HG03159 (cell line): ENCODE results near the gene CD300LG.
"Not testable (repeated sequence)": the region's sequence is repeated elsewhere in the genome, so short reads cannot be mapped to it uniquely, and the experiment has no call there.

Source experiments
- ATAC-seq: cut with Tn5 transposase; IDR thresholded peaks from one replicate; pipeline ENCODE4 v1.9.1; 2021; ENCODE audit warnings: mild to moderate bottlenecking, moderate library complexity; ENCODE audit not compliant: unreplicated experiment

Gene CD300LG

DNA sequence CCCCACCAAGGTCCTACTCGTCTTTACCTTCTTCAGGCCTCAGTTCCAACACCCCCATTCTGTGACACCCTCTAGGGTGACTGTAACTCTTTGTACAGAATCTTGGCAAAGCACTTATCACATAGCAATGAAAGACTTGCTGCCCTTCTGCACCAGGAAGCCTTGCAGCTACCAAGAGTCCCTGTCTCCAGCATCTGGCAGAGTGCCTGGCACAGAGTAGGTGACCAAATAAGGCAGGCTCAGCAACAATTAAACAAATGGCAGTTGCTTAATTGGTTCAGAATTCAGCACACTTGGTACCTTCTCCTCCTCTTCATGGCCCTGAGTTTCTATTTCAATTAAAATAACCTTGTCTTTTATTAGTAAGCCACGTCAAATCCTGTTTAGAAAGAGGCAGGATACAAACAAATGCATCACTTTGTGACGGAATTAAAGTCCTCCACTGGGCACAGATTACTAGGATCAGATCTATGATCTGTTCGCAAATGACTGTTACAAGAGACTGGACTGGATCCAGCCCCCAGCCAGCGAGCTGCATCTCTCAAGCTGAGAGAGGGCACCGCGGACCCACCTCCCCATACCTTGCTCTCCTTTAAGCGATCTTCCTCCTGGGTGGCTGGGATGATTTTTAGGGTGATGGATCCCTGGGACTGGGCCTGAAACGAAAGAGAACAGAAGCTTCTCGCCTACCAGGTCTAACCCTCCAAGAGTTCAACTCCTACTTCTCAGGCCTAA is 23.5 kb upstream of the CD300LG start:
- ATAC-seq: no peak

DNA sequence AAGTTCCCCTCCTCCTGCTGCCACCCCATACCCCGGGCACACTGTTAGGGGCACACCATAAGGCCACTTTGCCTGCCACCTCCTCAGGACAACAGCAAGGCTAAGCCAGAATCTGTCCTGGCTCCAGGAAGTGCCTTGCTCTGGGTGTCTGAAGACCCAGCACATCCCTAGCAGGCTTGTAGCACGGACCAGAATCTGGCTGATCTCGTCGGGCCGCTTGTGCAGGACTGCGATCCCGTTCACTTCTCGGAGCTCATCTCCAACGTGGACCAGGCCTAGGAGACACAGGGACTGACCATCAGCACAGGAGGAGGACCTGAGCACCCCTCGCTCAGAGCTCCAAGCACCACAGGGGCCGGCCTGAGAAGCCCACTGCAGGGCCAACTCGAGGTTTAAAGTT is 21.4 kb upstream of the CD300LG start:
- no peak for ATAC-seq

DNA sequence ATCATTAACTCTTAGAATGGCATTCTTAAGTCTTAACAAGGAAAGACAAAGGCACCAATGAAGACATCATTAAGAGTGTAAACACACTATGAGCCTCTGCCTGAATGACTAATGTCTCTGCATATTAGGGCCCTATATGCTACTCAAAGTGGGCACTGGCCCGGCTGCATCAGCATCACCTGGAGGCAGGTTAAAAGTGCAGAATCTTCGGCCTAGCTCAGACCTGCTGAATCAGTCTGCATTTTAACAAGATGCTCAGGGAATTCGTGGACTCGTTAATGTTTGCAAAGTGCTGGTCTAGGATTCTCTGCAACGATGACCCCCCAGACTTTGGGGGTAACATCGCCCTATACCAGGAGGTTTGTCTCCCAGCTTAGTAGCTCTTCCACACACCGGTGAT is 20.8 kb upstream of the CD300LG start:
- no peak for ATAC-seq

DNA sequence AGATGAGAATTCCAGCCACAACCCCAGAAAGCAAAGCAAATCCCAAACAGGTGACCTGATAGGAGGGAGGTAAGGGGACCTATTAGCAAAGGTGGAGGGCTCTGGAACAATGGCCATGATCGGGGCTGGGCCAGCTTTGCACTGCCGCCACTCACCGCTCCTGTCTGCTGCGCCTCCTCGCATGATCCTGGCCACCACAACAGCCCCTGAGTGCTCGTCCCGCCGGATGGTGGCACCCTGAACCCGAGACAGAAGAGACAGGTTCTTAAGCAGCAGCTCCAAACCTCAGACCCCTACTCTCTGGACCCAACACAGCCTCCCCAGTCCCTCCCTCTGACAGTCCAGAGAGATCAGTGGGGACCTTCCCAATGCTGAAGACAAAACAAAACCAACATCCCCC is 19.4 kb upstream of the CD300LG start:
- ATAC-seq: no peak

DNA sequence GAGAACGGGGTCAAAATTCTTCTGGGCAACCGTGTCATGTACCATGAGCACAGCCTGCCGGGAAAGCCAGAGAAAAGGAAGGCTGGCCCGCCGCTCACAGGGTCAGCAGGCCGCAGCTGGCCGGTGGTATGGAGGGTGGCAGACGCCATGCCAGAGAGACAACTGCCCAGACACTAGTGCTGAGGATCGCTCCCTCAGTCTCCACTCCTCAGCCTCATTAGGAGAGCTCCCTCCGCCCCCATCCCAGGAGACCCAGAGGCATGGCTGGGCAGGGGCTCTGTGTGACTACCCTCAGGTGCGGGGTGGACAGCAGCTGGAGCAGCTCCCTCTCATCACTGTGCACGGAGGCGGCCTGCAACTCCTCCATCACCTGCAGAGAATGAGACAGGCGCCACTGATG is 17.2 kb upstream of the CD300LG start:
- ATAC-seq: no peak

DNA sequence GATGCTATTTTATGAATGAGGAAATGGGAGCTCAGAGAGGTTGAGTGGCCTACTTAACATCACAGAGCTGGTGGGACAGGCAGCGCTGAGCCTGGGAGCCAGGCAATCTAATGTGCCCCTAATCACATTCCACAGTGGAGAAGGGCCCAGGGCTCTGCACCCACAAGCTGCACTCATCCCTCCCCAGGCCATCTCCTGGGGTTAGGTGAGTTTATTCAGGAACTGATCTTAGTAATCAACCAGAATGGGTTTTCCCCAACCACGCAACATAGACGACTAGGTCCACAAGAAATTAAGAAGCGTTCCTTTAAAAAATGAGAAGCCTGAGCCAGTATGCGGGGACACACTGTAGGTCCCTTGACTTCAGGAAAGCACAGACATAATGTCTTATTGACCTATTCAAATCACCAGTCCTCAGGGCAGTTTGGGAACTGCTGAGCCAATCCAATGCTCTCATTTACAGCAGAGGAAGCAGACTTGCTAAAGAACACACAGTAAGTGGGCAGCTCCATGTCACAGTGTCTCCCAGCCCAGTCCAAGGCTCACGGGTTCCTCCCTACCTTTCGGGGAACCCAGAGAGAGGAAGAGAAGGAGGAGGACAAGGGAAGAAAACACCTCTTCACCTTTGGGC is 16.4 kb upstream of the CD300LG start:
- no peak for ATAC-seq

DNA sequence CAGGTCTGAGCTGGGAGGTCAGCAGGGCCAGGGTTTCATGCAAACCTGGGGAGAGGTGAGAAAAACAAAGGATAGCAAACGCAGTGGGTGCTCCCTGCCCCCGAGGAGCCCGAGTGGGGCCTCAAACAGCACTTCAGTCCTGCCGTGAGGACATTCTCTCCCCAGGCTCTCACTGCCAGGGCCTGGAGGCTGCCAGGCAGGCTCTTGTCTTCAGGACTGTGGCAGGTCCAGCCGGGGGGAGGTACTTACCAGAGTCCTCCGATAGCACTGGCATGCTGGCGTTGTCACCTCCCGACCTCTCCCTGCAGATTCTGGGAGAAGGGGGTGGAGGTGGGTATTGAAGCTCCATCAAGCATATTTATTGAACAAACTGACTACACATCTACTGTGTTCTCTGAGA is 15.3 kb upstream of the CD300LG start:
- ATAC-seq: no peak

DNA sequence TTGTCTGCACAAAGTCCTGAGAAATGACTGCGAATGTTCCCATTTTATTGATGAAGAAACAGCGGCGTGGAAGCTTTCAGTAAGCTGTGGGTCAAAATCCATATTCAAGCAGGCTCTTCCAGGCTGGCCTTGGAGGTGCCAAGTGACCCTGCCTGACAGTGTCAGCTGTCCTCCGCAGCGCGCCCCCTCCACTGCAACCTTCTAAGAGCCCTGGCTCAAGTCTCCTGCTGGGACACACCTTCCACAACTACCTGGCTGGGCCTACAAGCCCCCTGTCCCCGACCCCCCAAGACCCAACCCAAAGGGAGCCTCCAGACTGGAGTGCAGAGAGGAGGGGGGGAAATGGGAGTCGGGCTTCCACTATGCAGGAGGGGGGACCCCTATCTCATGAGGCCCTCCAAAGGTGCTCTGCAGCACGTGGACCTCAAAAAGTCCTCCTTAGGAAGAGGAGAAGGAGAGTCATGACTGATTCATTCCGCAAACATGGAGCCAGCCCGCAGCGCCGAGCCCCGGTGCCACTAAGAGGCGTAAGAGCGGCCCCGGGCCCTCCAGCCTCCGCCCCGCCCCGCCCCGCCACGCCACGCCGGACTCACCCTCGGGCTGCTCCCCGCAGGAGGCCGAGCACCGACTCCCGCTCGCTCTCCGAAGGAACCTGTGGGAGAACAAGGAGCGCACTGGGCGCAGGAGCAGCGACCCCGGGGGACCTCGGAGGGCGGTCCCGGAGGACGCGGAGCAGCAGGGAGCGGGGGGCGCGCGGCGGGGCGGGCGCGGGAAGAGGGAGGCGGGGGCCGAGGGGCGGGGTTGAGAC is 14.6 kb upstream of the CD300LG start:
- ATAC-seq: no peak

DNA sequence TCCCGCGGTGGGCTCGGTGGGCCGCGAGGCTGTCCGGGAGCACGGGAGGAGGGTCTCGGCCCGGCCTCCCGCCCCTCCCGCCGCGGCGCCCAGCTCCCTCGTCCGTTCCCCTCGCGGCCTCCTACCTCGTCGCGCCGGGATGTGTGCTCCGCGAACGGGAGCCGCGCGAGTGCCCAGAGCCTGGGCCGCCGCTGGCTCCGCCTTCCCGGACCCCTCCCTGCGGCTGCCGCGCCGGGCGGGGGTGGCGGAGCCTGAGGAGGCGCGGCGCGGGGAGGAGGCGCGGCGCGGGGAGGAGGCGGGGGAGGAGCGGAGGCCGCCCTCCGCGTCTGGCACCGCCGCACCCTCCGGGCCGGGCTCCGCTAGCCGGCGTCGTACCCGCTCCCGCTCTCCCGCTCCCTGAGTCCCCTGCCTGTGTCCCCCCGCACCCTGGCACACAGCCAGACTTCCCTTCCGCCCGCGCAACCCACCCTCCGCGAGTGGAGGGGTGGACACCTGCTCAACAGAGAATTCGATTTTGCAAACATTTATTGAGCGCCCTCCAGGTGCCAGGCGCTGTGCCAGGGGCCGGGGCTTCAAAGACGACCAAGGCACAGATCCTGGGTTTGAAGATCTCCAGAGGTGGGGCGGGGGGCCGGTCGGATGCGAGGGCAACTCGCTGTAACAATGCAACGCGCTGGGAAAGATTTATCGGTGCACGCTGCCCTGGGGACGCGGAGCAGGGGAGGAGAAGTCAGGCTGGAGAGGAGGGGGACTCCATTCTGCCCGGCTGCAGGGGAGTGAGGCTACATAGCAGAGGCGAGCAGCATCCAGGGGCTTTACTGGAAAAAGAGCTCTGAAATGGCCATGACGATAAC is 13.8 kb upstream of the CD300LG start, which contains the start of gene MPP3:
TSS of gene MPP3 (minus strand) at position 171 of the 854 bp plus-strand sequence. CDS start 1,240 bp downstream, outside the sequence.
- no peak for ATAC-seq

DNA sequence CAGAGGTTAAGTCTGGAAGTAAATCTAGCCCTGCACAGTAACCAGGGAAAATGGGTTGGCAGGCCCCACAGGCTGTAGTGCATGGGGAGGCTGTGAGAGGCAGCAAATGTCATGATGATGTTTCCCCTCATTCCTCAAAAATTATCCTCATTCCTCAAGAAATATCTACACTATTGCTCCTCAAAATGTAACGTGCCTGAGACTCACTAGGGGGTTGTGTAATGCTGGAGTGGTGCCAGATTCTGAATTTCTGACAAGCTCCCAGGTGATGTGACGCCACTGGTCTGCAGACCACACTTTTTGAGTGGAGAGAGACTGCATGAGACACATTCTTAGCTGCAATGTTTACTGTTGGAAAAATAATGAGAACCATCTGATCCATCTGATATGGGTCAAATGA is 12.9 kb upstream of the CD300LG start:
- no peak for ATAC-seq

DNA sequence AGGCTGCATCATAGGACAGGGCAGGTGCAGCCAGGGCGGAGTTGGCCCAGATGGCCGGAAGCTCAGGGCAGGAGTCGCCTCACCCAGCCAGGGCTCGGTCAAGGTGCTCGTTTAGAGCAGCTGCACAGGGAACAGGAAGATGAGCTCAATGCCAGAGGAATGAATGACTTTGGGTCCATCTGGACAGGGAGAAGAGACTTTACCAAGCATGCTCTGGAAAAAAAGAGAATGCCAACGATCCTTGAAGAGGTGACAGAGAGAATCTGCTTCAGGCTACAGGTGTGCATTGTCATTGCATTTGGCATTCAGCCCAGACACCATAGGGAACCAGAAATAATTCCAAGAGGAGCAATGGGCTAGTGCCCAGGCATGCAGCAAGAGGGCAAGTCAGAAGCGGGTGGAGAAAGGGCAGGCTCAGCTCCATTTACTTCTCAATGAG is 7.3 kb upstream of the CD300LG start:
- no peak for ATAC-seq

DNA sequence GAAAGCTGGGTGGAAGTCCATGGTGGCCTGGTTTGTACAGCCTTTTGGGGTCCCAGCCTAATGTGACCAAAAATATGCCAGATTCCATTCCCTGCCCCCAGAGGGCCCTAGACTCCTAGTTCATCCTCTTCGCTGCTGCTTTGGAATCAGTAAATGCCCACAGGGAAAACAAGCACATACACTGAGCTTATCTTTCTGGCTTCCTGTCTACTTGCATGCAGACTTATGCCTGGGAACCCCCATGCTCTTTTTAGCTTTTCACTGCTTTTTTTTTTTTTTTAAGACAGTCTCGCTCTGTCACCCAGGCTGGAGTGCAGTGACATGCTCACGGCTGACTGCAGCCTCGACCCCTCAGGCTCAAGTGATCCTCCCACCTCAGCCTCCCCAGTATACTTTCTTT is 6.2 kb upstream of the CD300LG start:
- ATAC-seq: no peak

DNA sequence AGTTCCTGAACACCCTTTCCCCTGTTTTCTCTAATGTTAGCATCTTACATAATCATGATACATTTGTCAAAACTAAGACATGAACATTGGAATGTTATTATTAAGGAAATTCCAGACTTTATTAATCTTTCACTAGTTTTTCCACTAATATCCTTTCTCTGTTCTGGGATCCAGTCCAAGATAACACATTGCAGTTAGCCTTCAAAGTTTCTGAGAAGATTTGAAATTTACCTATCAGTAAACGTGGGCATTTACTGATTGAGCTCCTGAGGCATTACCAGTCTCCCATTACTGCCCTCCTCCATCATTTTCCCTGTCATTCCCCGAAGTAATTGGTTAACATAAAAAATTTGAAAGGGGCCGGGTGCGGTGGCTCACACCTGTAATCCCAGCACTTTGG is 5.7 kb upstream of the CD300LG start:
- no peak for ATAC-seq

DNA sequence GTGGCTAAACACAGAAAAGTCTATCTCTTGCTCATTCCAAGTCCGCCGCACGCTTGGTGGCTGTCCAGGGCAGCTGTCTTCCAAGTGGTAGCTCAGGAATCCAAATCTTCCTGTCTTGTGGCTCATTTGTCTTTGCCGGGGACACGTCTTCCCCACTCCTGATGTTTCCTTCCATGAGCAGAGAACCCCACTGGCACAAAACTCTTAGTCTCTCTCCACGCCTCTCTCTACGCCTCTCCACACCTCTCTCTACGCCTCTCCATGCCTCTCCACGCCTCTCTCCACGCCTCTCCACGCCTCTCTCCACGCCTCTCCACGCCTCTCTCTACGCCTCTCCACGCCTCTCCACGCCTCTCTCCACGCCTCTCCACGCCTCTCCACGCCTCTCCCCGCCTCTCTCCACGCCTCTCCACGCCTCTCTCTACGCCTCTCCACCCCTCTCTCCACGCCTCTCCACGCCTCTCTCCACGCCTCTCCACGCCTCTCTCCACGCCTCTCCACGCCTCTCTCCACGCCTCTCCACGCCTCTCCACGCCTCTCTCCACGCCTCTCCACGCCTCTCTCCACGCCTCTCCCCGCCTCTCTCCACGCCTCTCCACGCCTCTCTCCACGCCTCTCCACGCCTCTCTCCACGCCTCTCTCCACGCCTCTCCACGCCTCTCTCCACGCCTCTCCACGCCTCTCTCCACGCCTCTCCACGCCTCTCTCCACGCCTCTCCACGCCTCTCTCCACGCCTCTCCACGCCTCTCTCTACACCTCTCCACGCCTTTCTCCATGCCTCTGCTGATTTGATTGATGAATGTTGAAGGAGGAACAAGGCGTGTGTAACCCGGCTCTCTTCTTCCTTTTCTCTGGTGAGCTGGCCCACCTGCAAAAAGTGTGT is 4.6 kb upstream of the CD300LG start:
- not testable (repeated sequence) for ATAC-seq

DNA sequence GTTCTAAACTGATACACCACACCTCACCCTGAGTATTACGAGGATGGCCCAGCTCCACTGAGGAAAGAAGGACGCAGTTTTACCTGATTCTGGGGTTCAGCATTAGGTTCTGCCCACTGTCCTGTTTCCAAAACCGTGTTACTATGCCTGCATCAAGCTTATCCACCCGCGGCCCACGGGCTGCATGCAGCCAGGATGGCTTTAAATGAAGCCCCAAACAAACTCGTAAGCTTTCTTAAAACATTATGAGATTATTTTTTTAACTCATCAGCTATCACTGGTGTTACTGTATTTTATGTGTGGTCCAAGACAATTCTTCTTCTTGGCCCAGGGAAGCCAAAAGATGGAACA is 4.0 kb upstream of the CD300LG start:
- ATAC-seq: no peak

DNA sequence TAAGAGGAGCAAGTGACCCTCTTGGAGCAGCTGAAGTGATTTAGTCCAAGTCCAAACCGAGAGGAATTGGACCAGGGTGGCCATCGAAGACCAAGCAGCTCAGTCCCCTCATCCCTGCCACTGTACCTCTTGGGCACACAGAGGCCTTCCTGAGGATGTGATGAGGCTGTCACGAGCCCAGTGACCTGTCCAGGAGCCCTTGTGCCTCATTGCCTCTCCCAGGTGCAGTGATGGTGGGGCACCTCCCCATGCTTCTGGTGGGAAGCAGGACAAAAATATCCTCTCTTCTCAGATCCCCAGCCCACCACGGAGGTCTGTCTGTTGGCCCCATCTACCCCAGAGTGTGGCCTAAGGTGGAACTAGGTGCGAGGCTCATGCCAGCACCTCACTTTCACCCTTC is 2.7 kb upstream of the CD300LG start:
- no peak for ATAC-seq

DNA sequence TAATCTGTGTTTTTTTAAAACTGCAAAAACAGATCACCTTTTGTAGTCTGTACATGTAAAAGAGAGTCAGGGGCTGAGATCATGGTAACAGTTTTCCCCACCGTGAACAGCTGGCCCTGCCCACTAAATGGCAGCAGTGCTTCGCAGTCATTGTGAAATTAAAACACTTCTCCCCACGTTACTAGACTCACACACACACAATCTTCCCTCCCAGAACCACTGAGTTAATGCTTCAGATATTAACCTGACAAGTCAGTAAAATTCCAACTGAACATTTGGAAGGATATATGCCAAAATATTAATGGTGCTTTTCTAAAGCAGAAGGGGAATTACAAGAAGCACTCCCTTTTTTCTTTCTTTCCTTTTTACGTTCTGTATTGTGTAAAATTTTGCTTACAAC is 1.2 kb upstream of the CD300LG start:
- ATAC-seq: no peak

DNA sequence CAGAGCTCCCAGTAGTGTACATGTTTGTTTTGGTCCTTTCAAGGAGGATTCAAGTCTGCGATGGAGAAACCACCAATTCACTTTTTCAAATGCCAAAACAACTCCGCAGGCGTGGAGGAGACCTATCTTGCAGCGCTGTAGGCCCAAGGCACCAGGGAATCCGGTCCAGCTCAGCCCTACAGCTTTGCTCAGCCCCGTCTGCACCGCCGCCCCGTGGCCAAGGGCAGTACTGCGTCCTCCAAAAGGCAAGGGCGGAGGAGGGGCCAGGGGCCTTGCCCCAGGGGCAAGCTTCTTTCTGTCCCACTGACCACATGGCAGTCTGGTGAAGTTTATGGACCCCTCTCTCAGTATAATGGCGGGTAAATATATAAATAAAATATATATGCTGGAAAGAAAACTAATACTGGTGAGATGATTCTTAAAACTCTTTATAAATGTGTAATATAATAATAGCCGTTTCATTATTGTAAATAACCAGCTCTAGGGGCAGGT is 709 bp upstream of the CD300LG start:
- no peak for ATAC-seq

DNA sequence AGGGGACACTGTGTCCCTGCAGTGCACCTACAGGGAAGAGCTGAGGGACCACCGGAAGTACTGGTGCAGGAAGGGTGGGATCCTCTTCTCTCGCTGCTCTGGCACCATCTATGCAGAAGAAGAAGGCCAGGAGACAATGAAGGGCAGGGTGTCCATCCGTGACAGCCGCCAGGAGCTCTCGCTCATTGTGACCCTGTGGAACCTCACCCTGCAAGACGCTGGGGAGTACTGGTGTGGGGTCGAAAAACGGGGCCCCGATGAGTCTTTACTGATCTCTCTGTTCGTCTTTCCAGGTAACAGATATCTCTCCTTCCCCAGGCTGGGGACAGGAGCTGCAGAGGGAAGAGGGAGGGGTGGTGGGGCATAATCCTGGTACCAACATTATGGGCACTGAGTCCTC is 1.6 kb downstream of the CD300LG start:
- no peak for ATAC-seq

DNA sequence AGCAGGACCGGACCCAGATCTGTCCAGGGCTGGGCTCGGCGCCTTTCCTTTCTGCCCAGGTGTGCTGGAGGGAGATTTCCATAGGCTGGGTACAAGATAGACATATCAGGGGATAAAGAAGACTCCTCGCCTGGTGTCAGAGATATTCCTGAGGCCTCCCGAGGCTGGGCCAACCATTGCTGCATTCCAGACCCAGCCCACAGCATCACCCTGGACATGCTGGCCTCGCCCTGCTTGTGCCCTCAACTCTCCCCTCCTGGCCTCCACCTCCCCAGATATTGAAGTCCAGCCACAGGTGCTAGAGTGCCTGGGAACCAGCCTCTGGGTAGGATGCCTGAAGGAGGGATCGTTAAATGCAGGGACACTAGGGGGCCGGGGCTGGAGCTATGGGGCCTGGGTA is 2.1 kb downstream of the CD300LG start:
- no peak for ATAC-seq
